HG03469 (cell line): ENCODE data around the gene ASCC3.

Source experiments
- ATAC-seq: cut with Tn5 transposase; IDR thresholded peaks from one replicate; pipeline ENCODE4 v1.9.1; 2021; ENCODE audit warnings: mild to moderate bottlenecking, moderate library complexity, moderate number of reproducible peaks; ENCODE audit not compliant: unreplicated experiment

The ASCC3 gene, protein sequence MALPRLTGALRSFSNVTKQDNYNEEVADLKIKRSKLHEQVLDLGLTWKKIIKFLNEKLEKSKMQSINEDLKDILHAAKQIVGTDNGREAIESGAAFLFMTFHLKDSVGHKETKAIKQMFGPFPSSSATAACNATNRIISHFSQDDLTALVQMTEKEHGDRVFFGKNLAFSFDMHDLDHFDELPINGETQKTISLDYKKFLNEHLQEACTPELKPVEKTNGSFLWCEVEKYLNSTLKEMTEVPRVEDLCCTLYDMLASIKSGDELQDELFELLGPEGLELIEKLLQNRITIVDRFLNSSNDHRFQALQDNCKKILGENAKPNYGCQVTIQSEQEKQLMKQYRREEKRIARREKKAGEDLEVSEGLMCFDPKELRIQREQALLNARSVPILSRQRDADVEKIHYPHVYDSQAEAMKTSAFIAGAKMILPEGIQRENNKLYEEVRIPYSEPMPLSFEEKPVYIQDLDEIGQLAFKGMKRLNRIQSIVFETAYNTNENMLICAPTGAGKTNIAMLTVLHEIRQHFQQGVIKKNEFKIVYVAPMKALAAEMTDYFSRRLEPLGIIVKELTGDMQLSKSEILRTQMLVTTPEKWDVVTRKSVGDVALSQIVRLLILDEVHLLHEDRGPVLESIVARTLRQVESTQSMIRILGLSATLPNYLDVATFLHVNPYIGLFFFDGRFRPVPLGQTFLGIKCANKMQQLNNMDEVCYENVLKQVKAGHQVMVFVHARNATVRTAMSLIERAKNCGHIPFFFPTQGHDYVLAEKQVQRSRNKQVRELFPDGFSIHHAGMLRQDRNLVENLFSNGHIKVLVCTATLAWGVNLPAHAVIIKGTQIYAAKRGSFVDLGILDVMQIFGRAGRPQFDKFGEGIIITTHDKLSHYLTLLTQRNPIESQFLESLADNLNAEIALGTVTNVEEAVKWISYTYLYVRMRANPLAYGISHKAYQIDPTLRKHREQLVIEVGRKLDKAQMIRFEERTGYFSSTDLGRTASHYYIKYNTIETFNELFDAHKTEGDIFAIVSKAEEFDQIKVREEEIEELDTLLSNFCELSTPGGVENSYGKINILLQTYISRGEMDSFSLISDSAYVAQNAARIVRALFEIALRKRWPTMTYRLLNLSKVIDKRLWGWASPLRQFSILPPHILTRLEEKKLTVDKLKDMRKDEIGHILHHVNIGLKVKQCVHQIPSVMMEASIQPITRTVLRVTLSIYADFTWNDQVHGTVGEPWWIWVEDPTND (N-terminal part only)

DNA sequence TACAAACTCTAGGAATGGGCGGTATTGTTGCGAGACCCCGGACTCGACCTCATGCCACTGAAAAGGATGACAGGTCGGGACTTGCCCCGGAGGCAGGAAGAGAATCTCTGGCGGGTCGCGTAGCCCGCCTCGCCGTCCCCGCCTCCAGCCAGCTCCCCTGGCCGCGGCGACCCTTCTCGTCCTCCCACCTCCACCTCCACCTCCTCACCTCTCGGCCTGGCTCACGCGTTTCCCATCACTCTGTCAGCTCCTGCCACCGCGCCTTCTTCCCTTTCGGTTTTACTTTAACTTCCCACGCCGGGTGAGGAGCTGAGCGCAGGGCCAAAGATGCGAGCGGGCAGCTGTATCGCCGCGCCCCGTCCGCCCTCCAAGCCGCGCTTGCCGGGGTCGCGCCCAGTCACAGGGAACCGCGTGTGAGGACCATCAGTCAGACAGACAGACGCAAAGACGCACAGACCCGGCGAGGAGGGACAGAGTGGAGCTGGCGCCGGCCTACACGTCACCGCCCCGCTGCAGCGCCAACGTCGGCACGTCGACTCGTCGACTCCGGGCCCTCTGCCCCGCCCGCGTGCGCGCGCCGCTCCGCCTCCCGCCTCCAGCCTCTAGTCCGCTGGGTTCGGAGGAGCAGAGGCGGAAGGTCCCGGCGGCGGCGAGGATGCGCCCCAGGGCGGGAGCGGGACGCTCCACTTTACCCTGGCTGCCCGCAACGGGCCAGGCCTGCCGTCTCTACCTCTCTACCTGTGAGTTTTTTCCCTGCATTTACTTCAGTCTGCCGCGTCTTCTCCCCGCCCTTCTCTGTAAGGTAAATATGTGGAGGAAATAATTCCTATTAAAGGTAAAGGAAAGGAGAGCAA, at the start of gene ASCC3:
Gene ASCC3, minus strand, starts transcription at position 477 of the 854 bp plus-strand sequence. CDS start 13,332 bp downstream, outside the sequence.
- ATAC-seq: peak; percentile 95

DNA sequence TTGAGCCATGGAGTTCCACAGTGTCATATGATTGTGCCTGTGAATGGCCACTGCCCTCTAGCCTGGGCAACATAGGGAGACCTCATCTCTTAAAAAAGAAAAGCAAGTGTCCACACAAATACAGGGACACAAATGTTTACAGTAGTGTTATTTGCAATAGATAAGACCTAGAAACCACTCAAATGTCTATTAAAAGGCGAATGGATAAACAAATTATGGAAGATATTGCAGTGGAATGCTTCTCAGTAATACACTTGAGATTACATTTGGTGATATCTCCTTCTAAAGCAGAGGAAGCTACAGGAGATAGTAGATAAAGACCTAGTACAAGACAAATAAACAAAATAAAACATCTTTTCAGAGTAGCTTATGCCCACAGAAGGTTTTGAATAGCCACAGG, 44.6 kb upstream of the ASCC3 start:
- no peak for ATAC-seq

DNA sequence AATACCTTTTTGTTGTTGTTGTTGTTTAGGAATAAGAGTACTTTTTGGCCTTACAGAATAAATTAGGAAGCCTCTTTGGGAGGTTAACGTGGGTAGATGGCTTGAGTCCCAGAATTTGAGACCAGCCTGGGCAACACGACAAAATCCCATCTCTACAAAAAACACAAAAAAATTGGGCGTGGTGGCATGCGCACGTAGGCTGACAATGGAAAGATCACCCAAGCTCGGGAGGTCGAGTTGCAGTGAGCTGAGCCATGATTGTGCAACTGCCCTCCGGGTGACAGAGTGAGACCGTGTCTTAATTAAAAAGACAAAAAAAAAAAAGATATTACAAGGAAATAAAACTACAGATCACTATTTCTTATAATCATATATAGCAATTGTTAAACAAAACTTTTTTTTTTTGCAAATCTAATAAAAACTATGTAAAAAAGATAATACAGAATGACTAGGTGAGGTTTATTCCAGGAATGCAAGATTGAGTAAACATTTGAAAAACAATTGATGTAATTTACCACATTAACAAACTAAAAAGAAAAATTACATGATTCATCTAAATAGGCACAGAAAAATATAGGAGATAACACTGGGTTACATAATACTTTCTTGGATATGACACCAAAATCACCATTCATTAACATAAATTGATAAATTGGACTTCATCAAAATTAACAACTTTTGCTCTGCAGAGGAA, 43.6 kb upstream of the ASCC3 start:
- ATAC-seq: no peak

DNA sequence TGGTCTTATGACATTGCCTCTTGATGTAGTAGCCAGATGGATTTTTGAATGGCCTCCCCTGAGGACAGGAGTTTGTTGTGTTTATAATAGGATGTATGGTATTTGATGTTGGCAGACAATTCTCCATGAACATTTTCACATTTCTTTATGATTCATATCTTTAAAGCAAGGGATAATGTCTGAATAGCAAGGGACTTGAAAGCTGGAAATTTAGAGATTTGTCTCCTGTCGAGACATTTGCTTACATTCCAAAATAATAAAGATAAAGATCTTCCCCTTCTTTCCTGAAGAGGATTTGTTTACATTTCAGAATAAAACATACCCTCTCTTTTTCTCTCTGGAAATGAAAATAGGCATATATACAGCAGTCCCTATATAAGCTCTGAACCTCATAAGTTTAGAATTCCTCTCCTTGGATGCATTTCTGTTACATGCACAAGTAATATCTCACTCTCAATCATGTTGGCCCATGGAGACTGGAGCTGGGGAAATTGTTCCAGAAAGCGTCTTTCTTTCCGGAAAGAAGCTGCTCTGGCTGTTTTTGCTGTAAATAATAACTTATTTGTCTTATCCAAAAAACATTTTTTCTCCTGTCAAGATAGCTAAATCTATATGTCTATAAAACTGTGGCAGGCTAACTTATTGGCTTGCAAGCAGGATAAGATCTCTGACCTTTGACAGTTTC, 42.5 kb upstream of the ASCC3 start:
- no peak for ATAC-seq

DNA sequence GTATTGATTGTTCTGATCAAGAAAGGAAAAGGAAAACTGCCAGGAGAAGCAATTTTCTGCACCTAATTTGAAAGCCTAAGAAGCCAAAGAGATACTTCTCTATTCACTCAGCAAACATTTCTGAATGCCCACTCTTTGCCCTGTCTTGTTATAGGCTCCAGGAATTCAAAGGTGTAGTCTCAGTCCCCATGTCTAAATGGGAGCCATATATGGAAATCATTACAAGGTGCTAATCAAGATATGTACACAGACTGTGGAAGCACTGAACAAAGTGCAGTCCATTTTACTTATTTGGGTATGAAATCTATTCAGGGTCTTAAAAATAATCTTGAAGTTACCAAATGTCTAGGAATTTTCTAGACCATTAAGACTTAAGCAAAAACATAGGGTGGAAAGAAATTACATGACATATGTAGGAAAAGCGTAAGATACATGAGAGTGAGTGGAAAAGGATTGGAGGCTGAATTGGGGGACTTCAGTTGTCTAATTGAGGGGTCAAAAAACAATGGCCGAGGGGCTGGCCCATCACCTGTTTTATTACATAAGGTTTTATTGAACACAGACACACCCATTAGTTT, 39.0 kb upstream of the ASCC3 start:
- no peak for ATAC-seq

DNA sequence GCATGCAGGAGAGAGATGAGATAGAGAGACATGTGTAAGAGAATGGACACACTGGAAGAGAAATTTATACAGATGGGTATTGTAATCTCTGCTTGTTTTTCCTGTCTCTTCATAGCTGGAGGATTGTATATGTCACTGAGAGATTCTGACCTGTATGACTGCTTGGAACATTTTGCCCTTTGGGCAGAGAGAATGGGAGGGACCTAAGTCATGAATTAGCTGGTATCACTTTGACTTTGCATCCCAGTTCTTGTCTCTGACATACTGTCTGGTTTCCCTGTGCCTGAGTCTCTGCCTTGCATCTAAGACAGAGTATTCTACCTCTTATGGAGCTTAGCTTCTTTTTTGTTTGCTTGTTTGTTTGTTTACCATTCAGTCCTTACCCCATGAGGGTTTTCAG, 37.0 kb upstream of the ASCC3 start:
- ATAC-seq: no peak

DNA sequence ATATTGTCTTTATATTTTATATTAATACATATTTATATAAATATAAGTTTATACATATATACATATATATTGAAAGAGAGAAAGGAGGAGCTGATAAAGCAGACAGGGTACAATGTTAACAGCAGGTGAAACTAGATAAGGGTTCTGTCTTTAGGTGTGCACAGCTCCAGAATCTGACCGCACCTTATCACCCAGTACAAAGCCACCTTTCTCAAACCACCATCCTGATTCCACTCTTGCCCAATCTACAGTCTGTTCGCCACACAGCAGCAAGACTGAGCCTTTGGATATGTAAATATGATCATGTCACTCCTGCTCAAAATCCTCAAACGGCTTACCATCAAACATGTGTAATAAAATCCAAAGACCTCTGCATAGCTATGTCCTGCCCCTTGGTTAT, 34.7 kb upstream of the ASCC3 start:
- ATAC-seq: no peak

DNA sequence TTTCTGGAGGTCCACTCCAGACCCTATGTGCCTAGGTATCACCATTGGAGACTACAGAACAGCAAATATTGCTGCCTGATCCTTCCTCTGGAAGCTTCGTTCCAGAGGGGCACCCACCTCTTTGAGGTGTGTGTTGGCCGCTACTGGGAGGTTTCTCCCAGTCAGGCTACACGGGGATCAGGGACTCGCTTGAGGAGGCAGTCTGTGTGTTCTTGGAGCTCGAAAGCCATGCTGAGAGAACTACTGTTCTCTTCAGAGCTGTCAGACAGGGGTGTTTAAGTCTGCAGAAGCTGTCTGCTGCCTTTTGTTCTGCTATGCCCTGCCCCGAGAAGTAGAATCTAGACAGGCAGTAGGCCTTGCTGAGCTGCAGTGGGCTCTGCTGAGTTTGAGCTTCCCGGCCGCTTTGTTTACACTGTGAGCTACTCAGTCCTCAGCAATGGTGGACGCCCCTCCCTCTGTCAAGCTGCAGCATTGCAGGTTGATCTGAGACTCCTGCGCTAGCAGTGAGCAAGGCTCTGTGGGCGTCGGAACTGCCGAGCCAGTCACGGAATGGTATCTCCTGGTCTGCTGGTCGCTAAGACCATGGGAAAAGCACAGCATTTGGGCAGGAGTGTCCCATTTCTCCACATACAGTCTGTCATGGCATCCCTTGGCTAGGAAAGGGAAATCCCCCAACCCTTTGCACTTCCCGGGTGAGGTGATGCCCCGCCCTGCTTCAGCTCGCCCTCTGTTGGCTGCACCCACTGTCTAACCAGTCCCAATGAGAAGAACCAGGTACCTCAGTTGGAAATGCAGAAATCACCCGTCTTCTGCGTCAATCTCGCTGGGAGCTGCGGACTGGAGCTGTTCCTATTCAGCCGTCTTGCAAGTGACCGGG, 32.5 kb upstream of the ASCC3 start:
- no peak for ATAC-seq

DNA sequence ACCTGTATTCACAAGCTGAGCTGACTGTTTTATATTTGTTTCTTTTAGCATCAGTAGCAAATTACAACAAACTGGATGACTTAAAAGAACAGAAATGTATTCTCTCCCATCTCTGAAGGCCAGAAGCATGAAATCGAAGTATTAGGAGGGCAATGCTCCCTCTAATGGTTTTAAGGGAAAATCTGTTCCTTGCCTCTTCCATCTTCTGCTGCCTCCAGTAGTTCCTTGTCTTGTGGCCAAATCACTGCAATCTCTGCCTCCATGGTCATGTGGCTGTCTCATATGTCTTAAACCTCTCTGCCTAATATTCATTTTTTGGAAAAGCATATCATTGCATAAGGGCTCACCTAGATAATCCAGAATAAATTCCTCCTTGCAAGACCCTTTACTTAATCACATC, 25.2 kb upstream of the ASCC3 start:
- no peak for ATAC-seq

DNA sequence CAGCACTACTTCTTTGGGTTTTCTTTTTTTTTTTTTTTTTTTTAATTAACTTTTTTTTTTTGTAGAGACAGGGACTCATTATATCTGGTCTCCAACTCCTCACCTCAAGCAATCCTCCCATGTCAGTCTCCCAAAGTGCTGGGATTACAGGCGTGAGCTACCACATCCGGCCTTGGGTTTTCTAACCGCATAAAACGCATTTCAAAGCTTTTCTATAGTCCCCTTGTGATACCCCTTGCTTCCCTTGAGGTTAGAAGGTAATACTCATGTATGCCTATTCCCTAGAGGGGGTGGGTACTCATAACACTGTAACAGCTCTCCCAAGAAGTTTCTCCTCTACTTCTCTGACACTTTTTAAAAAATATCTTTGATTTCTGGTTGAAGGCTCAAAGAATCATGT, 23.9 kb upstream of the ASCC3 start:
- no peak for ATAC-seq

DNA sequence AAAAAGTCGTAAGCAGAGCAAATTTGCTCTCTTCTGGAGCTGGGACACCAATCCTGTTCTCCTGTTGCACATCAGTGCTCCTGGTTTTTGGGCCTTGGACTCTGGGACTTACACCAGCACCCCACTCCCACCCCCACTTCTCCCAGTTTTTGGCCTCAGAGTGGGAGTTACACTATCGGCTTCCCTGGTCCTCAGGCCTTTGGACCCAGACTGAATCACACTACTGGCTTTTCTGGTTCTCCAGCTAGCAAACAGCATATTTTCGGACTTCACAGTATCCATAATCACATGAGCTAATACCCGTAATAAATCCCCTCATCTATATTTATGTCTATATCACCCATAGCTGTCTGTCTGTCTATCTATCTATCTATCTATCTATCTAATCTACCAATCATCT, 23.2 kb upstream of the ASCC3 start:
- ATAC-seq: no peak

DNA sequence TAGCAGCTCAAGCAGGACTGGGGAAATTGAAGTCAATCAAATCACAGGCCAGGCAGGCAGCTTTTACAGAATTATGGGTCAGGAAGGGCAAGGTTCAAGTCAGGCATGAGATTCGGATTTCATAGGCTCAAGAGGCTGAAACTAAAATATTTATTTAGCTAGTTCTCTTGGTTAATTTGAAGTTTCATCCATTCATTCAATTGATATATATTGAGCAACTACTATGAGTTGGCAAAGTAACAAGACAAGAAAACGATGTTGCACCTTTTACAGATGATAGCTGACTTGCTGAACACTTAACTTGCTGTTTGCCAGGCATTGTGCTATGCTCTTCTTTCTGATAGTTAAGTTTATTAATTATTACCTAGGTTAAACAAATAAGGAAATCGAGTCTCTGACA, 20.5 kb upstream of the ASCC3 start:
- no peak for ATAC-seq

DNA sequence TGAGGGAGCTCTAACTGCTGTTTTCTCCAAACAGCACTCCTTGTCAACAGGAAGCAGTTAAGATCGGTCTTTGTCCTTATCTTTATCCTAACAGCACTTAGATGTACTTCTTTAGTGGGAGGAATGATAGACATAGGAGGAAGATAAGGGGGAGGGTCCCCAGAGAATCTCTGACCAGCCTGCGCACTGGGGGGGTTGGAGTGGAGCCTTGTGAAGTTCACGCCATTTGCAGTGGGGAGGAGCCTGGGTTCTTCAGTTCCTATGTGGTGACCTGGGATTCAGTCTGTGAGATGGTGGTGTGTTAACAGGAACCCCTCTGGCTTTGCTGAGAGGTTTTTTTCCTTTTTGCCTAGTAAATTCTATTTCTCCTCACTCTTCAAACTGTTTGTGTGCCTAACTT, 18.1 kb upstream of the ASCC3 start:
- no peak for ATAC-seq

DNA sequence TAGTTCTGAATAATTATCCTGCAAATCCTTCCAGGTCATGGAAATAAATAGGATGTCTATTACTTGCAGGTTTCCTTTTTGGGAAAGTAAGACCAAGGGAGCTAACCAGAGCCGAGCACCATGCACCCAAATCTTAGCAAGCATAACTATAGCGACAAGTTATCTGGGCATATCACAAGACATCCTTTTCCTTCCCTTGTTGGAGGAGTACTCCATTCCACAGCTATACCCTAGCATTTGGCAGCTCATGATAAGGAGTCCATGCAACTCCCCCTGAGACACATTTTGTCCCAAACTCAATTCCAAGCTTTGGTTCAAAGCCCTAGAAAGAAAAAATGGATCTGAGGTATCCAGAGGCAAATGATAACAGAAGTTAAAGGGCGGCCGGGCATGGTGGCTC, 16.5 kb upstream of the ASCC3 start:
- ATAC-seq: no peak

DNA sequence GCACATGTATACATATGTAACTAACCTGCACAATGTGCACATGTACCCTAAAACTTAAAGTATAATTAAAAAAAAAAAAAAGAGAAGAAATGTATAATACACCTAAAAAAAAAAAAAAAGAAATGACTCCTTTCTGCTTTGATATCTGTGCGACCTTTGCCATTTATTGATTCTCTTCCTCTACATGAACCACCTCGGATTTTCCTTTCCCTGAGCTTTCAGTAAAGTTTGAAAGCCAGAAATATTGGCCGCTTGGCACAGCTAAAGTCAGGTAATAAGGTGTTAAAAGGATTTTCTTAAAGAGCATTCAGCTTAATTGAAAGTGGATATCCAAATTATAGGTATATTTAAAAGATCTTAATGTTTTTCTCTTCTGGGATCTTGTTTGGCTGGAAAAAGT, 12.6 kb upstream of the ASCC3 start:
- no peak for ATAC-seq

DNA sequence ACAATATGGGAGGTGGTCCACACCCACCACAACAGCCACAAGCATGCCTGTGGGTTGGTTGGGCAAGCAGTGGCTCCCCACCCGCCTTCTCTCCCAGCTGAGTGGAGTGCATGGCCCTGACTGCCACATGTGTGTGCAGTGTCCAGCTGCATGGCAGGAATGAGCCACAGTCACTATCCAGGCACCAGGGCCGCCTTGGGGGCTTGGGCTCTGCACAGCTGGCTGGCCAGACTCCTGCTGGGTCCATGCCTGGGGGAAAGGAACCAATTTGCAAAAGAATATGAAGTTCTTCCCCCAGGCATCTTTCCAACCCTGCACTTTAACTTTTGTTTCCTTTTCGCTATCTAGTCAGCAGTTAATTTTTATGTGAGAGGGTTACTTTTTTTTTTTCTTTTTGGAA, 11.6 kb upstream of the ASCC3 start:
- no peak for ATAC-seq

DNA sequence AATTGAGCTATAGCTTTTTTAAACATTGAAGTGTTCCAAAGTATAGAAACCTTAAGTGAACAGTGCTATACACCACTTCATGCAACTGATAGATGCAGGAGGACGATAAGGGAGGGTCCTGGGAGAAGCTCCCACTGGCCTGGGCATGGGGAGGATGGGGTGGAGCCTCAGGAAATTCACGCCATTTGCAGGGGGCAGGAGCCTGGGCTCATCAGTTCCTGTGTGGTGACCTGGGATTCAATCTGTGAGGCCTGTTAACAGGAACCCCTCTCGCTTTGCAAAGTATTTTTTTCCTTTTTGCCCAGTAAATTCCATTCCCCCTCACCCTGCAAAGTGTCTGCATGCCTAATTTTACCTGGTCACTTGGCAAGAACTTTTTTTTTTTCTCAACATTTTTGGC, 11.0 kb upstream of the ASCC3 start:
- no peak for ATAC-seq

DNA sequence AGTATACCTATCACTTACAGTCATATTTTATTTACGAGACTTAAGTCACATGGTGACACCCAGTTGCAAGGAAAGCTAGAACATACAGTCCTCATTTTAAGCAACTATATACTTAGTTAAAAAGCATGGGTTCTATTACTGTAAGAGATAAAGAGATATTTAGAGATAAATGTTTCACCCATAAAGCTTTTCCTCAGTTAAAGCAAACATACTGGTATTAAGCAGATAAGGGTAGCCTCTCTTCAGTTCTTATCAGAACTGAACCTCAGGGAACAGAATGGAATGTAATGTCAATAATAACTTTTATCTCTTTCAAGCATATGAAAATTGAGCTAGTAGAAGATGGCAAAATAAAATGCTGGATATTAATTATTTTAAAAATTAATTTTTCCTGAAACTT, 9.9 kb upstream of the ASCC3 start:
- ATAC-seq: no peak
